Adipose tissue (tissue), 3 donors: Measurements from ENCODE around the gene IFNL4. TPM values are rescaled to one million over a fixed set of nuclear protein-coding genes. Genes with fewer than 3 reads are reported as not detected.
"Not testable (repeated sequence)": the region's sequence is repeated elsewhere in the genome, so short reads cannot be mapped to it uniquely, and the experiment has no call there.

Source experiments
- H3K27ac ChIP-seq: one replicate; pipeline ENCODE4 v1.5.1; 2013; ENCODE audit warnings: low read depth, low read length
- WGBS, 3 donors: extraction: QIAGEN DNeasy Blood & Tissue Kit; methylation state at CpG; one replicate each; pipeline ENCODE4 v1.1.7; 2013; 5-methylcytosine and 5-hydroxymethylcytosine counted together
- polyA plus RNA-seq, 3 donors: library from polyadenylated mRNA; stranded (reverse); fragments of 200-250 nt; gene quantifications; one replicate each; pipeline ENCODE4 v1.2.3, GENCODE V29; 2013
- donor health status: healthy with polysubstance abuse.
- donor health status: Bipolar disorder and iron deficiency.
- donor health status: healthy.

IFNL4 gene
- polyA plus RNA-seq: not detected

- 62 to 70% (median 67%) methylated on average over 13 of the region's 13 CpGs for WGBS, 3 donors
- H3K27ac ChIP-seq: no peak within 1 kb of the TSS
Observed at GRCh38 chr19:39248806-39249205, at the start of gene IFNL4. IFNL4 (minus strand) TSS chr19:39248856.

GRCh38 chr19:39297931-39298634 lies 49.4 kb upstream of the IFNL4 start:
- 51 to 68% (median 54%) methylated on average over 16 to 17 of the region's 17 CpGs for WGBS, 3 donors
- no peak overlapping the region for H3K27ac ChIP-seq

- no peak overlapping the region for H3K27ac ChIP-seq
- WGBS, 3 donors: 82 to 90% (median 90%) methylated on average over 4 of the region's 4 CpGs
Observed at GRCh38 chr19:39296906-39297305, 48.2 kb upstream of the IFNL4 start.

GRCh38 chr19:39296055-39296645 lies 47.5 kb upstream of the IFNL4 start, which contains the start of gene IFNL1:
IFNL1 (plus strand) TSS chr19:39296407; CDS start chr19:39296422, 15 bp downstream.
- no peak within 1 kb of the TSS for H3K27ac ChIP-seq
- WGBS, 3 donors: 85 to 87% (median 85%) methylated on average over 11 of the region's 11 CpGs

GRCh38 chr19:39293394-39293793 lies 44.7 kb upstream of the IFNL4 start:
- WGBS, 3 donors: 63 to 81% (median 65%) methylated on average over 4 of the region's 4 CpGs
- H3K27ac ChIP-seq: no peak overlapping the region

- 69 to 95% (median 89%) methylated on average over 1 of the region's 1 CpG for WGBS, 3 donors
- H3K27ac ChIP-seq: no peak overlapping the region
Observed at GRCh38 chr19:39284032-39284431, 35.4 kb upstream of the IFNL4 start.

GRCh38 chr19:39282021-39282420 lies 33.4 kb upstream of the IFNL4 start:
- 65 to 74% (median 67%) methylated on average over 1 of the region's 1 CpG for WGBS, 3 donors
- no peak overlapping the region for H3K27ac ChIP-seq

GRCh38 chr19:39277598-39277997 lies 28.9 kb upstream of the IFNL4 start:
- WGBS, 3 donors: 69 to 80% (median 72%) methylated on average over 7 of the region's 7 CpGs
- H3K27ac ChIP-seq: no peak overlapping the region

- no peak overlapping the region for H3K27ac ChIP-seq
- 92 to 94% (median 93%) methylated on average over 5 of the region's 5 CpGs for WGBS, 3 donors
Observed at GRCh38 chr19:39276740-39277139, 28.1 kb upstream of the IFNL4 start.

- no peak overlapping the region for H3K27ac ChIP-seq
- 82 to 83% (median 83%) methylated on average over 5 of the region's 5 CpGs for WGBS, 3 donors
Observed at GRCh38 chr19:39275578-39275977, 26.9 kb upstream of the IFNL4 start.

GRCh38 chr19:39273859-39274258 lies 25.2 kb upstream of the IFNL4 start:
- H3K27ac ChIP-seq: not testable (repeated sequence)
- WGBS, 3 donors: 87 to 92% (median 87%) methylated on average over 5 of the region's 5 CpGs

GRCh38 chr19:39270036-39270871 lies 21.6 kb upstream of the IFNL4 start:
- 69 to 82% (median 72%) methylated on average over 9 of the region's 9 CpGs for WGBS, 3 donors

GRCh38 chr19:39269369-39269768 lies 20.7 kb upstream of the IFNL4 start:
- WGBS, 3 donors: 75 to 76% (median 76%) methylated on average over 7 to 10 of the region's 10 CpGs
- H3K27ac ChIP-seq: not testable (repeated sequence)

More at GRCh38 chr19:39270036-39270871, 21.6 kb upstream of the IFNL4 start:
- no peak overlapping the region for H3K27ac ChIP-seq

- H3K27ac ChIP-seq: not testable (repeated sequence)
- WGBS, 3 donors: 69 to 91% (median 83%) methylated on average over 7 to 10 of the region's 10 CpGs
Observed at GRCh38 chr19:39268531-39269223, 20.0 kb upstream of the IFNL4 start.

- not testable (repeated sequence) for H3K27ac ChIP-seq
- WGBS, 3 donors: no CpG with 5 or more reads among the region's 1 CpG
Observed at GRCh38 chr19:39268085-39268484, 19.4 kb upstream of the IFNL4 start, which contains the start of gene IFNL2. IFNL2 (plus strand) TSS chr19:39268396; CDS start chr19:39268569, 173 bp downstream.

- 22 to 68% (median 40%) methylated on average over 34 to 39 of the region's 39 CpGs for WGBS, 3 donors
- no peak overlapping the region for H3K27ac ChIP-seq
Observed at GRCh38 chr19:39265321-39265916, 16.8 kb upstream of the IFNL4 start.

- WGBS, 3 donors: 4 to 15% (median 7%) methylated on average over 89 to 102 of the region's 102 CpGs
- no peak overlapping the region for H3K27ac ChIP-seq
Observed at GRCh38 chr19:39264306-39265290, 15.9 kb upstream of the IFNL4 start.
